NCI-H1105 (cell line): ENCODE data around the gene CPT1B.
"Not testable (repeated sequence)": the region's sequence is repeated elsewhere in the genome, so short reads cannot be mapped to it uniquely, and the experiment has no call there.

Experiments
- DNase-seq: peaks from one replicate; lab custom pipeline; 2025; lab: John Stamatoyannopoulos, UW

The CPT1B gene

DNA sequence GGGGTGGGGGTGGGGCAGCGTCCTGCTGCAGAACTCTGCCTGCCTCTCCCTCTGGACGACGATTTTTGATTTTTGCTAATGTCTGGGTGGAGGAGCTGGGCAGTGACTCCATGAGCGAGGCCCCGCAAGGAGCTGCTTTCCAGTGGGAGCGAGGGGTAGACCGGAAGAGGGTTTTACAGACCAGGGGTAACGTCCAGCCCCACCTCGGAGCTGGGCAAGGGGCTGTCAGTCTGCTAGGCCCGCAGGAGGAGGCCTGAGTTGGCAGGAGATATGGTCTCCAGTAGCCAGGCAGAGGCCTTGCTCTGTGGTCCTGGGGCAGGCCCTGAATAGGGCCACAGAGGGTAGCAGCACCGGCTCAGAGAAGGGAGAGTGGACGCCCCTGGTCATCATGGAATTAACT is 31.4 kb upstream of the CPT1B start:
- no peak for DNase-seq

DNA sequence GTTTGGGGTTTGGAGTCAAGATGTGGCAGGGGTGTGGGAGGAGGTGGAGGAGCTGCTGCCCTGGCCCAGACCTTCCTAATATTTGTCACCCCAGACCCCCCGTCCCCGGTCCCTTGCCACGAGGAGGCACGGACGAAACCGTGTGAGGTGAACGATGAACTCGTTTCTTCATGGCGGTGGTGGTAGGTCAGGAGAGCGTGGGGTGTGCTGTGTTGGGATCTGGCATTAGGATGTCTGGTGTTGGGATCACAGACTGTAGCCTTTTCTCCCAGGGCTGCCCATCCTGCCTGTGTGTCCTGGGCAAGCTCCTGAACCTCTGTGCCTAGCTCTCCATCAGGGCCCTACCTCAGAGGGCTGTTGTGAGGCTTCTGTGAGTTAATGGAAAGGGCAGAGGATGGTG is 30.8 kb upstream of the CPT1B start:
- no peak for DNase-seq

GRCh38 chr22:50608058-50608840 is 30.0 kb upstream of the CPT1B start:
- DNase-seq, result not testable (repeated sequence)

DNA sequence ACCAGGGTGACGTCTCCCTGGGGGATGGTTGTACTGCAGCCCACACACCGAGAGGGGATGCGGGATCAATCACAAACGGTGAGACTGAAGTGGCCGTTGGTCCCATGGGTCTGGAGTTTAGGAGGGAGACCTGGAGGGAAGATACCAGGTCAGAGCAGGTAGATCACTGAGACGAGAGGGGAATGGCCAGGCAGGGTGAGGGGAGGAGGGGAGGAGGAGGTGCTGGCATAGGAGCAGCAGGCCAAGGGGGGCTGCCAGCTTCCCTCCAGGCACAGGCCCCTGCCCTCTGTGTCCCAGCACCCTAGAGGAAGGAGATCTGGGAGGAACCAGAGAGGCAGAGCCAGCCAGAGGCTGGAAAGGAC is 29.4 kb upstream of the CPT1B start:
- DNase-seq, result no peak

DNA sequence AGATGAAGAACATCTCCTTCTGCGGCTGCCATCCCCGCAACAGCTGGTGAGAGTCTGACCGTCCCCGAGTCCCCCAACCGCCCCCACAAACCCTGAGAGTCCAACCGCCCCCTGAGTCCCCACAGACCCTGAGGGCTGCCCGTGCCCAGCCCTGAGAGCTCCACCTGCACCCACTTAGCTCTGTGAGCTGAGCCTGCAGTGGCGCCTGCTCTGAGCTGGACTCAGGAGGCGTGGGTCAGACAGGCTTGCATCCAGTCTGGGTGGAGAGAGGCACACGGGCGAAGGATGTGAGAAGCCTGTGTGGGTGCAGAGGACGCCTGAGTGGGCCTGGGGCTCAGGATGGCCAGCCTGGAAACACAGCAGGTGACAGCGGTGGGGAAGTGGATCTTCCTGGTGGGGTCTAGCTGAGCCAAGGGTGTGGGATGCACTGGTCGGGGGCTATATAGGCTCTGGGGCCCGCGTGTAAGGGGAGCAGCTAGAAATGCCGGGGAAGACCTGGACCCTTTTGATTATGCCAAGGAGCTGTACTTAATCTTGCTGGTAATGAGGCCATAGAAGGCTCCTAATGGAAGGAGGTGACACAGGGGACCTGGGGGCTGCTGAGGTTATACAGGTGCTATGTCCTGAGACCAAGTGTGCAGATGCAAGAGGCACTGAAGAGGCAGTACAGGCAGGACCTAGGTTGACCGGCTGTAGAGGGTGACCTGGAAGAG is 28.9 kb upstream of the CPT1B start:
- DNase-seq, result no peak

GRCh38 chr22:50606165-50606945 is 28.1 kb upstream of the CPT1B start:
- DNase-seq, result no peak

DNA sequence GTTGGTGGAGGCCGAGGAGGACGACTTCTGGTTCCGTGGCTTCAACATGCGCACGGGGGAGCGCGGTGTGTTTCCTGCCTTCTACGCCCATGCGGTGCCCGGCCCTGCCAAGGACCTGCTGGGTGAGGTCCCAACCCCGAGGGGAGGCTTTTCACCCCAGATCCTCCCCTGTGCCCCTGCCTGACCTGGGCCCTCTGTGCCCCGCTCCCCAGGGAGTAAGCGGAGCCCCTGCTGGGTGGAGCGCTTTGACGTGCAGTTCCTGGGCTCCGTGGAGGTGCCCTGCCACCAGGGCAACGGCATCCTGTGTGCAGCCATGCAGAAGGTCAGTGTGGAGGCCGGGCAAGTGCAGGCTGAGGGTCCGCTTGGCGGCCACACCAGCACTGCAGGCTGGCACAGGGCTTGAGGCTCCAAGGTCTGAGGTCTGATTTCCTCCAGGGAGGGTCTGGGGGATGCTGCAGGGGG is 27.4 kb upstream of the CPT1B start:
- no peak for DNase-seq

DNA sequence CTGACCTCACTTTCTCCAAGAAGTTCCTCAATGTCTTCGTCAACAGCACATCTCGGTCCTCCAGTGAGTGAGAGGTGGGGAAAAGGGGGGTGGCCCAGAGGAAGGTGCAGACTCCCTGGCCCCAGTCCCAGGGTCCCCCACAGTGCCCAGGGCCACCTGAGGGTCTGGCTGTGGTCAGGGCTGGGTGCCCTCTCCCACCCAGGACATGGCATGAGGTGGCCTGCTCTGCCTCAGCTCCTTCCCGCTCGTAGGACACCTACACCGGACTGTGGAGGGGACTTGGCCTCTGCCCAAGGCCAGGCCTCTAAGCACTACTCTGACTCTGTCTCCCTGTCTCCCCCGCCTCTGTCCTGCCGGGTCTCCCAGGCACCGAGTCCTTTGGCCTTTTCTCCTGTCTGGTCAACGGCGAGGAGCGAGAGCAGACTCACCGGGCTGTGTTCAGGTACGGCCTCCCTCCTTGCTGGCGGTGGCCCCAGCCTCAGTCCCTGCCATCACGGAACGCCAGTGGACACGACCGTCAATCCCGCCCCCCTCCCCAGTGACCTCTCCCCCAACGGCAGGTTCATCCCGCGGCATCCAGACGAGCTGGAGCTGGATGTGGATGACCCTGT is 26.9 kb upstream of the CPT1B start:
- DNase-seq, result no peak

- DNase-seq, result no peak
Observed at GRCh38 chr22:50604256-50605001, 26.2 kb upstream of the CPT1B start.

- no peak for DNase-seq
Observed at GRCh38 chr22:50603511-50604255, 25.5 kb upstream of the CPT1B start.

DNA sequence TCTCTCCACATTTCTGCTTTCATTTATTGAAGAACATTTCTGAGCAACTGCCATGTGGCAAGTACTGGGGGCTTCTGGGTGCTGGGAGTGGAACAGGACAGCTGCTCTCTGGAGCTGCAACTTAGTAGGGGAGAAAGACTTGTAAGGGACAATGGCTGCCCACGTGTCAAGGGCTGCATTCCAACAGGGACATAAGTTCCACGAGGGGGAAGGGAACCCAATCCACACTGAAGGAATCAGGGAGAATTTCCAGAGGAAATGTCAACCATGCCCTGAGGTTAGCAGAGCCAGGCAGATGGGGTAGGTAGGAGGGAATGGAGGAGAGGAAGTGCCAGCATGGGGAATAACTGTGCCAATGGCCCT is 24.1 kb upstream of the CPT1B start:
- no peak for DNase-seq

DNA sequence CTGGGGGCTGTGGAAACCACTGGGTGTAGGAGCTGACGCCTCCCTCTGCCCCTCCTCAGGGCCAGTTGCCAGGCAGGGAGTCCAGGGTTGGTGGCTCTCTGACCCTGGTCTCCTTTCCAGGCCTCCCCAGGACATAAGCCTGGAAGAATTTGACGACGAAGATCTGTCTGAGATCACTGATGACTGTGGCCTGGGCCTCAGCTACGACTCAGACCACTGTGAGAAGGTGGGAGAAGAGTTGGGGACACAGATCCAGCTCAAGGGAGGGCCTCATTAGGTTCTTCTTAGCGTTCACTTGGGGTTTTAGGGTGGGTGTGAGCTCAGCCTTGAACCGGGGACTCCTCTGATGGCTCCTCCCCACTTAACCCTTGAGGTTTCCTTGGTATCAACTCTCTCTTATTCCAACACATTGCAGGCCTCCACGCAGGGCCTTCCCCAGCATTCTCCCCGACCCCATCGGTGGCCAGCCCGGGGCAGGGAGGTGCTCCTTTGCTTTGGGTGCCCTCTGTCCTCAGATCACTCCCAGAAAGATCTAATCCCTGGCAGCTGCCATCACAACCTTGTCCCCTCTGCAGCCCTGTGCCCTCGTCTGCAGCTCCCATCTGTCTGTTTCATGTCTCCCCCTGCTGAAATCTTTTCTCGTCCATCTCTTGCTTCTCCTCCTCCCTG is 23.6 kb upstream of the CPT1B start:
- DNase-seq, result no peak

DNA sequence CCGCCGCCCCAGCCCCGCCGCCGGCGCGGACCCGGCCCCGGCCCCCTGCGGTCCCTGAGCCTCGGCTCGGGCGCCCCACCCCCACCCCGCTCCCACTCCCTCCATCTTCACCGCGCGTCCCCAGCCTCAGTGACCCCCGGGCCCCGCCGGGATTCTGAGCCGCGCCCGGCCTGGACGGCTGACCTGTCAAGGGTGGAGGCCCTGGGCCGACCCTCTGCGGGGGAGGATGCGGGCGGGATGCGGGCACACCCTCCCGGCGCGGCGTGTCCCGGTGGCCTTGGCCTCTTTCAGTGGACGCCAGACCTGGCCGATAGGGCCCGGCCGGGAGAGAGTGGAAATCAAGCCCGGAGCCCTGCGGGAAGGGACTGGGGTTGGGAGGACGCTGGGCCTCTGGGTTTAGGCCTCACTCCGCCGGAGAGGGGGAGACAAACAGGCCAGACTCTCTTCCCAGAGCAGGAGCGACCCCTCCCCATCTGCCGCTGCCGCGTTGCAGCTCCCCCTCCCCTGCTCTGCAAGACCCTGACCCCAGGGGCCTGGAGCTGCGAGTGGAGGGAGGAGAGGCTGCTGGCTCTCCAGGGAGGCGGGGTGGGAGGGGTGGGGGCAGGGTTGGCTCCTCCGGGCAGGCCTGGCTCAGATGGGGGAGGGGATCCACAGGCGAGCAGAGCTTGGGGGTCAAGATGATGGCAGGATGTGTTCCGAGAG is 22.9 kb upstream of the CPT1B start:
- no peak for DNase-seq

- peak; percentile 33 for DNase-seq
Observed at GRCh38 chr22:50600538-50600937, 22.3 kb upstream of the CPT1B start, which contains the start of gene MAPK8IP2. Gene MAPK8IP2 (plus strand): TSS chr22:50600793. CDS start chr22:50600819, 26 bp downstream.

- DNase-seq, result no peak
Observed at GRCh38 chr22:50599816-50600455, 21.7 kb upstream of the CPT1B start.

- no peak for DNase-seq
Observed at GRCh38 chr22:50597097-50597496, 18.9 kb upstream of the CPT1B start.

DNA sequence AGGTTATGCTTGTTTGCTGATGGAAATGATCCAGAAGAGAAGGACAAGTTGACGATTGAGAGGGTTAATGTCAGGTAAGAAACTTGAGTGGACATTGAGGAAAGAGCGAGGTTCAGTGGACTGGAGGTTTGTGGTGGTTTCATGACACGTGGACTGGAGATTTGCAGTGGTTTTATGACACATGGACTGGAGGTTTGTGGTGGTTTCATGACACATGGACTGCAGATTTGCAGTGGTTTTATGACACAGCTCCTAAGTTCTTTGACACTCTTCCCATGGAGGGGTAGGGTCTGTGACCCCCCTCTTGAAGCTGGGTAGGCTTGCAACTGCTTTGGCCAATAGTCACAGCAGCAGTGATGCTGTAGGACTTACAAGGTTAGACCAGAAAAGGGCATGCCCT is 17.0 kb upstream of the CPT1B start:
- no peak for DNase-seq

GRCh38 chr22:50587407-50587806 is 9.2 kb upstream of the CPT1B start:
- no peak for DNase-seq

GRCh38 chr22:50586416-50586815 is 8.2 kb upstream of the CPT1B start:
- DNase-seq, result no peak
